HG02970 (cell line): Measurements from ENCODE around the gene SQOR.

ENCODE experiments used
- ATAC-seq: cut with Tn5 transposase; IDR thresholded peaks from one replicate; pipeline ENCODE4 v1.9.1; 2021; ENCODE audit warnings: mild to moderate bottlenecking, moderate library complexity, moderate number of reproducible peaks; ENCODE audit not compliant: unreplicated experiment, low FRiP score

The SQOR gene

GRCh38 chr15:45634432-45635190 is at the start of gene SQOR:
TSS of gene SQOR (plus strand) at chr15:45635029. CDS start at chr15:45658924, 23,895 bp downstream.
- peak; percentile 65 for ATAC-seq

- no peak for ATAC-seq
These were observed 49.6 kb upstream of the SQOR start for GRCh38 chr15:45585069-45585791.

- ATAC-seq = no peak
These were observed 48.7 kb upstream of the SQOR start for GRCh38 chr15:45586125-45586524.

- ATAC-seq = peak; percentile 6
These were observed 48.2 kb upstream of the SQOR start for GRCh38 chr15:45586601-45587094.

DNA sequence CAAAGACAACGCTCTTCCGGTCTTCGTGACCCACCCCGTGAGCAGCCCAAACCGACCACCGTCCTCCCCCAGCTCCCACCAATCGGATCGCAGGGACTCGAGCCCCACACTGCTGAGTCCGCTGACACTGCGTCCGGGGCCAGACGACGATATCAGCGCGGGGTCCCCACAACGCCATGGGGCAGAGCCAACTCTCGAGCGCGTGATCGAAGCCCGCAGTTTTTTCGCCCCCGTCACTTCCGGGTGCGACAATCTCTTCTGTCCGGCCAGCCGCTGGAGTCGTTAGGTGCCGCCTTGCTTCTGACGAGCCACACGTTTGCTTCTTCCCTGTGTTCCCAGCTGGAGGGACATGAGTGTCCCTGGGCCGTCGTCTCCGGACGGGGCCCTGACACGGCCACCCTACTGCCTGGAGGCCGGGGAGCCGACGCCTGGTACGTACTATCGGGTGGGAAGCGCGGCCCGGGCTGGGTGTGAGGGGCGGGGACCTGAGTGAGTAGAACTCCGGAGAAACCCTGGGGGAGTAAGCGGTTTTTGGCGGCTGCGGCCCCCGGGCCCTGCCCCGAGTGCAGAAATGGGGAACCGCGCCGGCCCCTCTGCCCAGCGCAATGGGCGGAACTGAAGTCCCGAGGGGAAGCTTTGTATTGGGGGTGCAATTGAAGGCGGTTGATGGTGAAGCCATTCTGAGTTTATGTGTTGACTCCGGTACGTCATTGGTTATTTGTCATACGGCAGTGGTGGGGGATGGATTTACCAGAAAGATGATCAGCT is 47.5 kb upstream of the SQOR start, which contains the start of gene BLOC1S6:
Gene BLOC1S6 (plus strand): TSS at position 285 of the 768 bp plus-strand sequence. CDS start 65 bp downstream, at position 350.
- peak; percentile 73 for ATAC-seq

DNA sequence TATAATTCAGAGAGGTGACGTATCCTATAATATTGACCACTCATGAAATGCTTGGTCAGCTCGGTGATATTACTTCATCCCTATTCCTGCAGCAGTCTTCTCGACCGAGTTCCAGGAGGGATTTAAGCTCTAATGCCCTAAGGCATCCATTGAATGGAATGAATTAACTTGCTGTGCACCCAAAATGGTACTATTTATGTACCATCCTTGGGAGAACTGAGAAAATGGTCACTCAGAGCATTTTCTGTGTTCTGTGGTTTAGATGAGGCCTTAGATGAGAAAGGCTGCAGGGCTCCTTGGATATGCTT is 47.0 kb upstream of the SQOR start:
- ATAC-seq = no peak

- ATAC-seq = no peak
These were observed 46.5 kb upstream of the SQOR start for GRCh38 chr15:45588219-45588875.

GRCh38 chr15:45589256-45589655 is 45.6 kb upstream of the SQOR start:
- no peak for ATAC-seq

DNA sequence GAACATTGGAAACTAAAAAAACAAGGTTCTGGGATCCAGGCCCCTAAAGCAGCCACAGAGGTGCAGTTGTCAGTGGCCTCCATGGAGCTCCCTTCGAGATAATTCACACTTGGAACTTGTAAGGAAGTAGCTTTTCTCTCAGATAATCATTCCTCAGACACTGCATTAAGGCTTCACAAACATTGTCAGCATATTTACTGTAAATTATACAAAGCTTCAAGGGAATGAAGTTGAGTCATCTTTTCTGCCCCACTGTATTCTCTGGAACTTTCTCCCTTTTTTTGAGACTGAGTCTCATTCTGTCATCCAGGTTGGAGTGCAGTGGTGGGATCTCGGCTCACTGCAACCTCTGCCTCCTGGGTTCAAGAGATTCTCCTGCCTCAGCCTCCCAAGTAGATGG is 40.5 kb upstream of the SQOR start:
- ATAC-seq = no peak

DNA sequence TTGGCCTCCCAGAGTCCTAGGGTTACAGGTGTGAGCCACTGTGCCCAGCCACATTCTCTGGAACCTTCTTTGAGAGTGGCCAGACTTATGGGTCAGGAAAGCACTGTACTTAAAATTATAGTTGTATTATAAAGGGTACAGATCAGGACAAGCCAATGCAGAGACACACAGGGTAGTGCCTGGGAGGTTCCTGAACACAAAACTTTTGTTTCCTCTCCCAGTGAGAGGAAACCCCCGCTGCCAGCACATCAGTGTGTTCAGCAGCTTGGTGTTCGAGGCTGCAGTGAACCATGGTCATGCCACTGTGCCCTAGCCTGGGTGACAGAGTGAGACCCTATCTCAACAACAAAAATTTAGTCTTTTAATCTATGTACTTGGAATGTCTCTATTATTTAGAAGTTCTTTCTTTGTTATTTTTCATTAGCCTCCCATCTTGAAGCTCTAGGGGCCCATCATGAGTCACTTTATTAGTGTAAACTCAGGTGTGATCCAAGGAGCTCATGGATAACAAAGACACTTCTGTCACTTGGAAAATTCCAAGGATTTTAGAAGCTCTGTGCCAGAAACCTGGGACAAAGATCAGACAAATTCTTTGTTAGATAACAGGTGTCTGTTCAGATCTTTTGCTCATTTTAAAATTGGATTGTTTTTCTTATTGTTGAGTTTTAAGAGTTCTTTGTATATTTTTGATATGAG is 39.8 kb upstream of the SQOR start:
- no peak for ATAC-seq

DNA sequence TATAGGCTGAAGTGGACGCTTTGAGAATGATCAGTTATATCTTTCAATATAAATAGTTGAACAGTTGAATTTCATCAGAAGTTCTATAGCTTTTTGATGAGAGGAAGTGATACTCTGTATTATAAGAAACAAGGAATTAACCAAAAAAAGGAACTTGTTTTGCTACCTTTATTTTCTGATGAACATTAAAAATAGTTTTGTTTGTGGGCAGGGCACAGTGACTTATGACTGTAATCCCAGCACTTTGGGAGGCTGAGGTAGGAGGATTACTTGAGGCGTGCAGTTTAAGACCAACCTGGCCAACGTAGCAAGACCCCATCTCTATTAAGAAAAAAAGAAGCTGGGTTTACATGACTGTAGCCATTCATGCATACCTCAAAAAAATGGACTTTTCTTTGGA is 30.9 kb upstream of the SQOR start:
- ATAC-seq = no peak

DNA sequence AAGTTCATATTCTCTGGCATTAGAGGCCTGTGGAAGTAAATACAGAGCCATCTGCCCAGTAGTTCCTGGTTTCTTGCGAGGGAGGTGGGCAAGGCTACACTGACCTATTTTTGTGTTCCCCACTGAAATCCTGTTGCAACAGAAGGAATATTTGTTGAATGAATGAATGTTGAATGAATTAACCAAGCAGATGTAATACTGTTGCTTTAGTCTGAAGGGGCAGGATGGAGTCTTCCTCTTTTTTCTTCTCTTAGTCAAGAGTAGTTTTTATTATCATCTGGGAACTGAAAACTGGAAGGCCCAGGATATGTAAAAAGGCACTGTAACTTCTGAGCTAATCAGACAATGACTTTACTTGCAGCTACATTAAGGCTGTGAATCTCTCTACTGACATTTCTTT is 30.5 kb upstream of the SQOR start:
- no peak for ATAC-seq

GRCh38 chr15:45606413-45606812 is 28.4 kb upstream of the SQOR start:
- no peak for ATAC-seq

DNA sequence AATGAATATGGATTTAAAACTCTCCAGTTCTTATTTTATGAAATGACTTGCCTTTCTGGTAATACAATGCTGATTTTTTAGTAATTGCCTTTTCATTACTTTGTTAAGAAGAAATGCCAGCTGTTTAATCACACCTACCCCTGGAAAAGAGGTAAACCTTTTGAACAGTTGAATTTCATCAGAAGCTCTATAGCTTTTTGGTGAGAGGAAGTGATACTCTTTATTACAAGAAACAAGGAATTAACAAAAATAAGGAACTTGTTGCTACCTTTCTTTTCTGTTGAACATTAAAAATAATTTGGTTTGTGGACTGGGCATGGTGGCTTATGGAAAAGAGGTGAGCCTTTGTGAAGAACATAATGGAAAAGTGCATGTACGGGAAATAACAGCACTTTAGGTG is 28.0 kb upstream of the SQOR start:
- no peak for ATAC-seq

DNA sequence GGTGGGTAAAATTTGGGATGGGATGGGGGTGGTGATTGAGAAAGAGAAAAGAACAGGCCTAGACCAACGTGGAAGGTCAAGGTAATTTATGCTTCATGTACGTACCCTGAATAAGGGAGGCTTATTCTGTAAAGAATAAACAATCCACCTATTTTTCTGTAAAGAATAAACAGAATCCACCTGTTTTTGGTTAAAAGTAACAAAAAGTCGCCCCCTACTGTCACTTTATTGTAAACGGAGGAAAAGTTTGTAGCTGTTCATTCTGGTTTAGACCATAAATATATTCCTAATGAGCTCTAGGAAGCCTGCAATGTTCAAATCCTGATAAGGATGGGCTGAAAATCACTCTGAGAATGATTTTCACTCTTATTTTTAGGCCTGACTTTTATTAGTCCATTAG is 23.5 kb upstream of the SQOR start:
- no peak for ATAC-seq

GRCh38 chr15:45612790-45613415 is 21.9 kb upstream of the SQOR start:
- ATAC-seq = no peak

DNA sequence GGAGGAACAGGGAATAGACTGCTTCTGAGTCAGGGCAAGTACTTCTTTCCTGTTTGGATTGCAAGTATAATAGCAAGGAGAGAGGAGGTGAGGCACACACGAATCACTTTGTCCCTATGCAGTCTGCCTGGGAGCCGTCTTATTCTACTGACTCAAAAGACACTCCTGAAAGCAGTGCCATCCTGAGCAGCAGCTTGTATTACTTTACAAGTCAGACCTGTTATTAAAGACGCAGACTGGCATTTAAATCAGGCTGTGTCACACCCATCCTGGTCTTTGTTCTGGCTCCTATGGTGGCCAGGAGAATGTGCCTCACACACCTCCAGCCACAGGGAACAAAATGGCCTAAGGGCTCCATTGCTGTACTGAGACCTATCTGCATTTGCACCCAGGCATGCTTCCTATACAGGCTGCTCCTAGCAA is 17.9 kb upstream of the SQOR start:
- ATAC-seq = no peak

- ATAC-seq = no peak
These were observed 16.0 kb upstream of the SQOR start for GRCh38 chr15:45618813-45619212.

- no peak for ATAC-seq
These were observed 6.7 kb upstream of the SQOR start for GRCh38 chr15:45628136-45628535.
